Lung (tissue), 12 donors: Measurements from ENCODE around the gene PICK1. TPM values are rescaled to one million over a fixed set of nuclear protein-coding genes. Genes with fewer than 3 reads are reported as not detected.

ENCODE experiments used
- ATAC-seq: fragments of 200-7000 bp; cut with Tn5 transposase; one replicate; pipeline ENCODE4 v1.9.1; 2020; ENCODE audit warnings: moderate number of reproducible peaks; ENCODE audit not compliant: insufficient read depth, low FRiP score
- DNase-seq, 3 donors: peaks; one replicate each; pipeline ENCODE4 v3.0.0-alpha.2; 2013 to 2017
- H3K27ac ChIP-seq, 2 donors: one replicate each; pipeline ENCODE4 v1.5.1; 2013; ENCODE audit warnings: mild to moderate bottlenecking in 2 of 2, moderate library complexity in 2 of 2, control low read depth in 1 of 2, inconsistent platforms in 1 of 2, low read depth in 1 of 2, low read length in 1 of 2
- H3K27me3 ChIP-seq, 3 donors: one replicate each; pipeline ENCODE4 v1.5.1; 2013; ENCODE audit warnings: low read length in 2 of 3; ENCODE audit not compliant: control insufficient read depth in 3 of 3, insufficient read depth in 3 of 3
- H3K36me3 ChIP-seq, 4 donors: one replicate each; pipeline ENCODE4 v1.5.1; 2013; ENCODE audit warnings: low read length in 4 of 4, mild to moderate bottlenecking in 1 of 4, moderate library complexity in 1 of 4; ENCODE audit not compliant: control insufficient read depth in 4 of 4, insufficient read depth in 4 of 4
- H3K4me1 ChIP-seq, 5 donors: one replicate each; pipeline ENCODE4 v1.5.1; 2013; ENCODE audit warnings: low read length in 5 of 5, mild to moderate bottlenecking in 2 of 5, moderate library complexity in 1 of 5; ENCODE audit not compliant: control insufficient read depth in 5 of 5, insufficient read depth in 5 of 5
- H3K4me3 ChIP-seq: one replicate; pipeline ENCODE4 v1.5.1; 2013; ENCODE audit warnings: mild to moderate bottlenecking, control low read depth, moderate library complexity
- H3K9ac ChIP-seq, 2 donors: one replicate each; pipeline ENCODE4 v1.5.1; 2013; ENCODE audit warnings: low read length in 2 of 2, control low read depth in 1 of 2; ENCODE audit not compliant: insufficient read depth in 1 of 2
- H3K9me3 ChIP-seq, 4 donors: one replicate each; pipeline ENCODE4 v1.5.1; 2013; ENCODE audit warnings: low read length in 3 of 4, mild to moderate bottlenecking in 1 of 4, moderate library complexity in 1 of 4; ENCODE audit not compliant: control insufficient read depth in 4 of 4, insufficient read depth in 3 of 4
- WGBS, 2 donors: extraction: QIAGEN DNeasy Blood & Tissue Kit; methylation state at CpG; one replicate each; pipeline ENCODE4 v1.1.7; 2013; 5-methylcytosine and 5-hydroxymethylcytosine counted together
- polyA plus RNA-seq, 2 donors: library from polyadenylated mRNA; stranded (reverse); fragments of 200-250 nt; gene quantifications; one replicate each; pipeline ENCODE4 v1.2.1, GENCODE V29; 2013
- total RNA-seq, 2 donors: library from RNA; depleted of rRNA in 1 of 2; stranded (reverse); fragments of >200 nt in 1 of 2; gene quantifications; one replicate each; pipeline ENCODE4 v1.2.1, GENCODE V29; 2014 to 2021
- TF ChIP-seq, protein P1 (sequence below): IDR thresholded peaks from 2 replicates; pipeline ENCODE4 v1.5.1; 2012; ENCODE audit warnings: mild to moderate bottlenecking; ENCODE audit errors: control extremely low read depth, extremely low read depth
- donor health status: control.
- donor health status: control.
- donor health status: Bipolar disorder and iron deficiency.
- donor health status: healthy.
- donor health status: DM: yes; HTN: yes; CAD: no.

Gene PICK1
- total and polyA plus RNA-seq, 4 donors: 32.4 to 45.6 (median 37.3) TPM

DNA sequence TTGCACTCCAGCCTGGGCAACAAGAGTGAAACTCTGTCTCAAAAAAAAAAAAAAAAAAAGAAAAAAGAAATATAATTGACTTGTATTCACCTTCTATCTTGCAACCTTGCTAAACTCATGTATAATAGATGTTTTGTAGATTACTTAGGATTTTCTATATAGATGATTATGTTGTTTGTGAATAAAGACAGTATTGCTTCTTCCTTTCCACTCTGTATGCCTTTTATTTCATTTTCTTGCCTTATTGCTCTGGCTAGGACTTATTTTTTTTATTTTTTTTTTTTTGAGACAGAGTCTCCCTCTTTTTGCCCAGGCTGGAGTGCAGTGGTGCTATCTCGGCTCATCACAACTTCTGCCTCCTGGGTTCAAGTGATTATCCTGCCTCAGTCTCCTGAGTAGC, 43.1 kb upstream of the PICK1 start:
- H3K9ac ChIP-seq: no peak overlapping the region
- no peak for DNase-seq
- WGBS, 2 donors: 92 to 95% methylated on average over 1 of the region's 1 CpG
- H3K27ac ChIP-seq: no peak overlapping the region
- peaks cover 0 to 18% (median 9%) of the 10 kb centered on the region in 5 donors for H3K4me1 ChIP-seq
- H3K4me3 ChIP-seq: no peak overlapping the region
- TF ChIP-seq, protein P1, sequence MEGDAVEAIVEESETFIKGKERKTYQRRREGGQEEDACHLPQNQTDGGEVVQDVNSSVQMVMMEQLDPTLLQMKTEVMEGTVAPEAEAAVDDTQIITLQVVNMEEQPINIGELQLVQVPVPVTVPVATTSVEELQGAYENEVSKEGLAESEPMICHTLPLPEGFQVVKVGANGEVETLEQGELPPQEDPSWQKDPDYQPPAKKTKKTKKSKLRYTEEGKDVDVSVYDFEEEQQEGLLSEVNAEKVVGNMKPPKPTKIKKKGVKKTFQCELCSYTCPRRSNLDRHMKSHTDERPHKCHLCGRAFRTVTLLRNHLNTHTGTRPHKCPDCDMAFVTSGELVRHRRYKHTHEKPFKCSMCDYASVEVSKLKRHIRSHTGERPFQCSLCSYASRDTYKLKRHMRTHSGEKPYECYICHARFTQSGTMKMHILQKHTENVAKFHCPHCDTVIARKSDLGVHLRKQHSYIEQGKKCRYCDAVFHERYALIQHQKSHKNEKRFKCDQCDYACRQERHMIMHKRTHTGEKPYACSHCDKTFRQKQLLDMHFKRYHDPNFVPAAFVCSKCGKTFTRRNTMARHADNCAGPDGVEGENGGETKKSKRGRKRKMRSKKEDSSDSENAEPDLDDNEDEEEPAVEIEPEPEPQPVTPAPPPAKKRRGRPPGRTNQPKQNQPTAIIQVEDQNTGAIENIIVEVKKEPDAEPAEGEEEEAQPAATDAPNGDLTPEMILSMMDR: no peak
- H3K36me3 ChIP-seq: no peaks in the 10 kb centered on the region
- H3K9me3 ChIP-seq: no peaks in the 10 kb centered on the region
- no peak for ATAC-seq
- no peaks in the 10 kb centered on the region for H3K27me3 ChIP-seq

DNA sequence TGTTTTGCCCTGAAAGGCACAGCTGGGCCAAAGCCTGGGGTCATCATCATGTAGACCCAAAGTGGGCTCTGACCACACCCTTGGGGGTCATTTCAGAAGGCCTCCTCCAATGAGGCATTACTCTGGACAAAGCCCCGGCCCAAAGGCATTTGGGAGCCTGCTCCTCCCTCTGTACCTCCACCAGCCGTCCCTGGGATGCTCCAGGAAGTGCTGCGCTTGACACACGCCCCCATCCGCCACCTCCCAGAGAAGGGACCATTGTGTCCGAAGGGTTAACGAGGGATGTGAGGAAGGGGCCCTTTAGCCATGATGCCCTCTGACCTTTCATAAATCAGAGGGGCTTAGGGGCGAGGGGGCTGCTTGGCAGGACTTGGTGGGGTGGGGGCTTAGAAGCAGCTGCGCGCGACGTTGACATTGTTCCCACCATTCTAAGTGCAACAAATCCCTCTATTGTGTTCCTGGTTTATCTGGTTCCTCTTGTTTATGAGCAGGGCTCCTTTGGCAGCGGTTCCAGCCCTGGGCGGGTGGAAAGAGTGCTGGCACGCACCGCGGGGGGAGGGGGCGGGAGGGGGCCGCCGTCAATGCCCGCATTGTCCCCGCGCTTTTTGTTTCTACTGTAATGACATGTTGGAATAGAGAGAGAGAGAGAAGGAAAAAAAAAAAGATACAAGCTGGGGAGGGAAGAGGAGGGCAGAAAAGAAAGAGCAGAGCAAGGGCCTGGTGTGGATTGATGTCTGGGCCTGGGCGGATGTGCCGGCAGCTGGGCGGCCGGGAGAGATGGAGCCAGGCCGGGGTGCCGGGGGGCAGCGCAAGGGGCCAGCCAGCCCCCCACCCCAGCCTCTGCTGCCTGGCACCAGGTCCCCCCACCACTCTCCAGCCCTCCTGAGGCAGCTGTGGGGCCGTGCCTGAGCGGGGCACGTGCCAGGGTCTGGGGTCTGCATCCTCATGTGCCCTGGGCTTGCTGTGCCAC, 40.7 kb upstream of the PICK1 start:
- ATAC-seq (no peak), DNase-seq (peak; percentile 83 to 91 (median 84))
- TF ChIP-seq, protein P1: no peak
- no peaks in the 10 kb centered on the region for H3K9me3 ChIP-seq
- WGBS, 2 donors: 47 to 66% methylated on average over 33 of the region's 33 CpGs
- peaks cover 0 to 18% (median 9%) of the 10 kb centered on the region in 5 donors for H3K4me1 ChIP-seq
- H3K27me3 ChIP-seq: no peaks in the 10 kb centered on the region
- H3K4me3 ChIP-seq: no peak overlapping the region
- H3K27ac ChIP-seq: peak overlapping the region in 1 of 2 donors; percentile 57
- no peaks in the 10 kb centered on the region for H3K36me3 ChIP-seq
- peak overlapping the region in 1 of 2 donors; percentile 32 for H3K9ac ChIP-seq

DNA sequence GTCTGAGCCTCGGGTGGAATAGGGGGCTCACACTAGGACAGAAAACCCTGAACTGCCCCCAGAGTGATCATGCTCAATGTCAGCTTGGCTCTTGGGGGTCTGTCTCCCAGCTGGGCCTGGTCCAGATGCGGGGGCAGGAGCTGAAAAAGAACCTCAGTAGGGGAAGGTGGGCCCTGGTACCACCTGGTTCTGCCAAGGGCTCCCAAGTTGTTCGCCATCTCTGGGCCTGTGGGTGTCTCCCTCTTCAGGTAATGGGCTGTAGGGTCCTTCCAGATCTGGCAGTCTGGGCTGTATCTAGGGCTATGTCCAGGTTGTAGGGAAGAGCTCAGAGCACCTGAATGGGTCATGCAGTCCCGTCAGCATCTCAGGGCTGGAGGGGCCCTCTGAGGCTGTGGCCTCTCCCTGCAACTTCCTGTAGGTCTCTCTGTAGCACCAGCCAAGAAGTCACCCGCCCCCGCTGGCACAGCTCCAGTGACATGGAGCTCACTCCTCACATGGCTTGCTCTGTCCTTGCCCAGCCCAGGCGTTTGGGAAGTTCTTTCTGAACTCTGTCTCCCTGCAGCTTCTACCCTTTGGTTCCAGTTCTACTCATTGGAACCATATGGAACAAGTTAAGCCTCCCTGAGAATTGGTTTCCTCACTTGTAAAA, 39.8 kb upstream of the PICK1 start:
- Histone ChIP-seq H3K27me3 (no peaks in the 10 kb centered on the region), H3K27ac (peak overlapping the region in 1 of 2 donors; percentile 48), H3K4me1 (peaks cover 0 to 18% (median 9%) of the 10 kb centered on the region in 5 donors), H3K9me3 (no peaks in the 10 kb centered on the region), H3K9ac (no peak overlapping the region), H3K4me3 (no peak overlapping the region), H3K36me3 (no peaks in the 10 kb centered on the region)
- DNase-seq: peak; percentile 74 to 86 (median 76)
- no peak for ATAC-seq
- 41 to 44% methylated on average over 7 of the region's 7 CpGs for WGBS, 2 donors
- TF ChIP-seq, protein P1: no peak
